HTR-8/SVneo (cell line): Measurements from ENCODE around the gene ZNF609.

Source experiments
- DNase-seq: peaks from one replicate; pipeline ENCODE4 v3.0.0; 2011; ENCODE audit warnings: low spot score, mixed read lengths; ENCODE audit not compliant: insufficient read length
- FAIRE-seq: peaks from 2 replicates; lab custom pipeline; 2011; peaks lifted over from hg19 to GRCh38; lab: Jason Lieb, UNC

ZNF609 gene, protein sequence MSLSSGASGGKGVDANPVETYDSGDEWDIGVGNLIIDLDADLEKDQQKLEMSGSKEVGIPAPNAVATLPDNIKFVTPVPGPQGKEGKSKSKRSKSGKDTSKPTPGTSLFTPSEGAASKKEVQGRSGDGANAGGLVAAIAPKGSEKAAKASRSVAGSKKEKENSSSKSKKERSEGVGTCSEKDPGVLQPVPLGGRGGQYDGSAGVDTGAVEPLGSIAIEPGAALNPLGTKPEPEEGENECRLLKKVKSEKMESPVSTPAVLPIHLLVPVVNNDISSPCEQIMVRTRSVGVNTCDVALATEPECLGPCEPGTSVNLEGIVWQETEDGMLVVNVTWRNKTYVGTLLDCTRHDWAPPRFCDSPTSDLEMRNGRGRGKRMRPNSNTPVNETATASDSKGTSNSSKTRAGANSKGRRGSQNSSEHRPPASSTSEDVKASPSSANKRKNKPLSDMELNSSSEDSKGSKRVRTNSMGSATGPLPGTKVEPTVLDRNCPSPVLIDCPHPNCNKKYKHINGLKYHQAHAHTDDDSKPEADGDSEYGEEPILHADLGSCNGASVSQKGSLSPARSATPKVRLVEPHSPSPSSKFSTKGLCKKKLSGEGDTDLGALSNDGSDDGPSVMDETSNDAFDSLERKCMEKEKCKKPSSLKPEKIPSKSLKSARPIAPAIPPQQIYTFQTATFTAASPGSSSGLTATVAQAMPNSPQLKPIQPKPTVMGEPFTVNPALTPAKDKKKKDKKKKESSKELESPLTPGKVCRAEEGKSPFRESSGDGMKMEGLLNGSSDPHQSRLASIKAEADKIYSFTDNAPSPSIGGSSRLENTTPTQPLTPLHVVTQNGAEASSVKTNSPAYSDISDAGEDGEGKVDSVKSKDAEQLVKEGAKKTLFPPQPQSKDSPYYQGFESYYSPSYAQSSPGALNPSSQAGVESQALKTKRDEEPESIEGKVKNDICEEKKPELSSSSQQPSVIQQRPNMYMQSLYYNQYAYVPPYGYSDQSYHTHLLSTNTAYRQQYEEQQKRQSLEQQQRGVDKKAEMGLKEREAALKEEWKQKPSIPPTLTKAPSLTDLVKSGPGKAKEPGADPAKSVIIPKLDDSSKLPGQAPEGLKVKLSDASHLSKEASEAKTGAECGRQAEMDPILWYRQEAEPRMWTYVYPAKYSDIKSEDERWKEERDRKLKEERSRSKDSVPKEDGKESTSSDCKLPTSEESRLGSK (N-terminal part only)

DNA sequence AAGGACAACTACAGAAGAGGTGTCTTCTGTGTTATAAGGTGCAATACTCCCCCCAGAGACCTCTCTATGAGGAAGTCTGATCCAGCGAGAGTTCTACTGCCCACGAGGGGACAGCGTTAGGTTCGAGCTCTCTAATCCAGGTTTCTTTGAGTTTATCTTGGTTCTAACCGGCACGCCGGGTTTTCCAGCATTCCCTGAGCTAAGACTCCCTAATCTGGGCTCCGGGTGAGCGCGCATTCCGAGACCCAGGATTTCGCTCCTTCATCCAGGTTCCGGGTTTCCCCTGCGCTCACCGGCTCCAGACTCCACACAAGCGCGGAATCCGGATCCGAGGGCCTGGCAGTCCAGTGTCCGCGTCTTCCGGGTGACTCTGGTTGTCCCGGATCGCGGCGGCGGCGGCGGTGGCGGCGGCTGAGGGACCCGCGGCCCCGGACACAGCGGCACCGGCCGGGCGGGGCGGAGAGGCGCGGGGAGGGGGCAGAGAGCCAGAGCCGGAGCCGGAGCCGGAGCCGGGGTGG, at the start of gene ZNF609:
Gene ZNF609, plus strand, starts transcription at position 373 of the 518 bp plus-strand sequence. CDS start 38,842 bp downstream, outside the sequence.
- DNase-seq (peak; percentile 96), FAIRE-seq (no peak)

DNA sequence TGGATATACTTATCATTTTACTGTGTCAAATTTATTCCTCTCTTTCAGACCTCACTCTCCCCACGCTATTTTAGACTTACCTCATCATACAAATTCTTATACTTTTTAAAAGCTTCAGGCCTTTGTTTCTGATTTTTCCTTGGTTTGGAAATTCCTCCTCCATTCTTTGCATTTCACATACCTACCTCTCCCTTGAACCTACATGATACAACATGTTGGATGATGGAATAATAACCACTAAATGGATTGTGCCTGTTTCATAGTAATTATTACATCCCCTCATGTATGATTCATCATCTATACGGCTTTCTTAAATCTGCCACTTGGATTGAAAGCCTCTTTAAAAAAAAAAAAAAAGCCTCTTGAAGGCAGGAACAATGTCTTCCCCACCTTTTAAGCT, 48.2 kb upstream of the ZNF609 start:
- DNase-seq (no peak), FAIRE-seq (no peak)

DNA sequence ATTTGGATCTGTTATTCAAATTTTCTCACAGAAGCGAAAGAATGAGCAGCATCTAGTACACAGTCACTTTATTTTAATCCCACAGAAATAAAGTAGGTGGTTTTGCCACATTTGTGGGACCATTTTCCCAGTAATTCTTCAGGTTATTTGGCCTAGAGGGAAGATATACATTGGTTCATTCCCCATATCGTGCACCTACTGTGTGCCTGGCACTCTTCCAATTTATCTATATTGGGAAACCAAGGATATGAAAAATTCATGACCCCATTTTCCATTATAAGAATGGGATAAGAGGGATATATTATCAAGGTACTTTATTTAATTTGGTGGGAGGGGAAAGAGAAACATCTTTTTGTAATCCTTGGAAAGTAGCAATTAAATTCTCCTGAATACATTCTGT, 37.7 kb upstream of the ZNF609 start:
- no peak for FAIRE-seq
- no peak for DNase-seq

DNA sequence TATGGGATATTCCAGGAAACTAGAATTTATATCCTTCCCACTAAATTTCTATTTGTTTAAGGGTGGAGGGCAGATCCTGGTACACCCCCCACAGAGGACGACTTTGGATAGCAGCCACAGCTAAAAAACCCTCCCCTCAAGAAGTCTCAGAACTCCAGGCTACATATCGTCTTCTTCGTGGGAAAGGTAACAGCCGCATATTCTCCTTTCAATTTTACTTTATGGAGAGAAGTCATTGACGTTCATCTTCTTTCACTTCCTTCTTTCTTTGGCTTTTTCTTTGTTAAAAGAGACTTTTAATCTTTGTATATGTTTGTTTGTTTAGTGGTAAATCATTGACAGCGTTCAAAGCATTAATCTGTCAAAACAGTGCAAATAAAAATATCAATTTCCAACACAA, 36.4 kb upstream of the ZNF609 start:
- FAIRE-seq (no peak), DNase-seq (no peak)

DNA sequence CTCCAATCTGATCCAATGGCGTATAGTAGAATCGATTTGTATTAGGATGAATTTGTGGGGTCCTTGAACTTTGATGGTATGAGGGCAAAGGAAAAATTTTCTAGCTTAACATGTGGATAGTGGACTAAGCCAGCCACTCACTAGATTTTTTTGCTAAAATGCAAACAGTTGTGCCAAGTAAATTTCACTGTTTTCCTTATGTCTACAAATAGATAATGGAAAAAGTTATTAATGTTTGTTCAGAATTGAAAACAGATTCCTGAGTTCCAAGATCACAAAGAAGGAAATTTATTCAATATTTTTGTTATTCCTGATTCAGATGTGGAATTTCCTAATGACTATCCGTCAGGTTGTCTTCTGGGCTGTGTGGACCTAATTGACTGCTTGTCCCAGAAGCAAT, 35.2 kb upstream of the ZNF609 start:
- DNase-seq (no peak), FAIRE-seq (no peak)

DNA sequence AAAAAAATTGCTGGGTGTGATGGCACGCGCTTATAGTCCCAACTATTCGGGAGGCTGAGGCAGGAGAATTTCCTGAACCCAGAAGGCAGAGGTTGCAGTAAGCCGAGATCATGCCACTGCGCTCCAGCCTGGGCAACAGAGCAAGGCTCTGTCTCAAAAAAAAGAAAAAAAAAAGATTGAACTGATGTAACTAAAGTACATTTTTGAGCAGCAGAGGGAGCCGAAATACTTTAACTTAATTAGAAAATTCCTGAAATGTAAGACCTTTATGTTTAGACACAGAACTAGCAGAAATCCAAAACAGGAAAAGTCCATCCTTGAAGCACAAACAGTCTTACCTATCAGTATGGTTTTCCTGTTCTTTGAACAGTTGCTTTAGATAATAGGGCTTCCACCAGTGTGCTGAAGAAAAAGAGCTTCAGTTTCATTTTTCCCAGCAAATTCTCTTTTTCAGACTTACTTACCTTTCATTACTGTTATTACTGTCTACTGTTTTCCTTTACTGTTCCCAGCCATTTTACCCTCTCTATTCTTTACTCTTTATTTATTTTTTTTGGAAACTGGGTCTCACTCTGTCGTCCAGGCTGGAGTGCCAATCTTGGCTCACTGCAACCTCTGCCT, 33.4 kb upstream of the ZNF609 start:
- DNase-seq: peak; percentile 13
- no peak for FAIRE-seq

DNA sequence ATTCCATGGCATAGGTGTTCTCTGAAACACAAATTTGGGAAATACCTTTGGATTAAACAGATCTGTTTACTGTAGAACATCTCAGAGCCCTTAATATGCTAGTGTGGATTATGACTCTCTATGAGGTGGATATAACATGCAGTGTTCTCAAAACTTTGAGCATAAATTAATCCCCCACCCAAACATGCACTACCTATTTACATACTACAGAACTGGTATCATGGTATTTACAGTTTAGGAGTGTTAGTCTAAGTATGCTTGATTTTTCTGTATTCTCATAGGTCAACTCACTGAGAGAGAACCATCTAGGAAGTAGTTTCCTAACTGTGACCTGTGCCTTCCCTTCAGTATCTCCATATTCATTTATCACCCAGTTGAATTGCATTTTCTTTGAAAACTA, 30.9 kb upstream of the ZNF609 start:
- no peak for FAIRE-seq
- DNase-seq: no peak

DNA sequence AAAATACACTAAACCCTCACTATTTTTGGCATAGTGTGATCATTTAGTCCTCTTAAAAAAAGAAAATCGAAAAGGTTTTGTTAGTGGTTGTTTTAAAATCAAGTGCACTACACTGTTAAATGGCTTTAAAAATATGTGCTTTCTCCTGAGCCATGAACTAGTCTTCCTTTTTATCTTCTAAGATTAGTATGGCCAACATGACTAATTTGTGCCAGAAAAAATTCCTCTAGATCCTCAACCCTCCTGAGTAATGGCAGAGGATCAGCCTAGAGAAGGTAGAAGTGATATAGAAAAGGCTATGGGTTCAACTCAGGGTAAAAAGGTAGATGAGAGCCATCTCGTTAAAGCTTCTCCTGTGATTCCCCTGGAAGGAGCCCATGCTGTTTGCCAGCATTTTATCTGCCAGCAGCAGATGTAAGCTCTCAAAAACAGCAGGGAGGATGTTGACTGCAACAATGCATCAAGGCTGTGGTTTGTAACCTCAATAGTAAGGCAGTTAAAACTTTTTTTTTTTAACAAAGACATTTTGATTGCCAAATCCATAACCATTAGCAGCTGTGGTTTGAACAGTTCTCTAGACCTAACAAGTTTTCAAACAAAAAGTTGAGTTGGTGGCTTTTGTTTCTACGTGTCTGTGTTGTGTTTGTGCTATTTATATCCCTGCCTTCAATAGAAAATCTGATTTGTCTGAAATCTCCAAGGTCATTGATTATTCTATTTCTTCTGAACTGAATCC, 30.2 kb upstream of the ZNF609 start:
- FAIRE-seq: no peak
- no peak for DNase-seq

DNA sequence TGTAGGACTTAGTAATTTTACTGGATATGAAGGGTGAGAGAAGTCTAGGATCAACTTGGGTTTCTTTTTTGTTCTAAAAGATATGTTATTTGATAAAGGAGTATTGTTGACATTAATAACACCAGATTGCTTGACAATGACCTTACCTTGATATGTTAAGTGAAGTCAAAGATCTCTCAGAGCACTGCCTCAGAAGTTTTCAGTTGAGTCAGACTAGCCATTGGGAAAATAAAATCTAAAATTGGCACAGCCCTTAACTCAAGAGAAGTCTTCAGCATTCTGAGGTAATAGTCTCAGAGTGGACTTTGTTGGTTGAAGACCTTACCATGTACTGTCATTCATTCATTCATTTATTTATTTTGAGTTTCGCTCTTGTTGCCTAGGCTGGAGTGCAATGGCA, 22.4 kb upstream of the ZNF609 start:
- no peak for DNase-seq
- no peak for FAIRE-seq

DNA sequence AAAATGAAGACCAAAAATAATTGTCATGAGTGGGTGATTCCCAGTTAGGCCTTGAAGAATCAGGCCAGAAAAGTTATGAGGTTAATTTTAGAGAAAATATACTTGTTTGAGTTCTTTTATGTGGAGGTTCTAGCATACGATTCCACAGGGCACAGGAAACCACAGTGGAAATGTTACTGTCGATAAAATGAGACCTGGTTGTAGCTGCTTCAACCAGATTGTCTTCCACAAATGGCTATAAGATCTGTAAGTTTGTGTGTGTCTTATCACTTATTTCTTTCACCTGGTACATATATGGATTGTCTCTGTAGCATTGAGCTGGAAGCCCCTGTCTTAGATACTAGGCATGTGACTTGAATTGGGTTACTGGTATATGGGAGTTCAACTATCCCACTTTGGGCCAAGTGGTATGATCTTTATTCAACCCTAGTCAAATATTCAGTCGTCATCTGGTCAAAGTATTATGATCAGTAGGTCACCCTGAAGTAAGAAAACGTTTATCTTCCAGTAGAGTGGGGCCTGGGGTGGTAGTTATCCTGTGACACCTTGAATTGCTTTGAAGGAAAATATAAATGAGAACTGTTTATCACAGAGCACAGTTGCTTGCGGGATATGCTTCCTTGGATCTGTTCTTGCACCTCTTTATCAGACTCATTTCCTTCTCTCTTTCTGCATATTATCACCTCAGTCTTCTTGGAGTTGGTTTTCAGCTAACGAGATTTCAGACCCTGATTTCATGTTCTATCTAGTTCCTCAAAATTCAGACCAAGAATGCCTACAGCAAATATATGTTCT, 21.5 kb upstream of the ZNF609 start:
- FAIRE-seq: no peak
- no peak for DNase-seq

DNA sequence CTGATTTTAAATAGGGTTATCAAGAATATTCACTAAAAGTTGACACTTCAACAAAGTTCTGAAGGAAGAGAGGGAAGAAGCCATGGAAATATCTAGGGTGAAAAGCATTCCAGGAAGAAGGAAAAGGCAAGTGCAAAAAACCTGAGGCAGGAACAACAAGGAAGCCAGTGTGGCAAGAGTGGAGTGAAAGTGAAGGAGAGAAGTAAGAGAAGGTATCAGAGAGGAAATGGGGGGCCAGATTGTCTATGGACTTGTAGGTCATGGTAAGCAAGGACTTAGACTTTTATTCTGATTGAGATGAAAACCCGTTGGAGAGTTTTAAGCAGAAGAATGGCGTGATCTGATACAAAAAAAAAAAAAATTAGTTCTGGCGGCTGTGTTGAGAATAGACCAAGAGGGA, 18.5 kb upstream of the ZNF609 start:
- FAIRE-seq: no peak
- DNase-seq: no peak

DNA sequence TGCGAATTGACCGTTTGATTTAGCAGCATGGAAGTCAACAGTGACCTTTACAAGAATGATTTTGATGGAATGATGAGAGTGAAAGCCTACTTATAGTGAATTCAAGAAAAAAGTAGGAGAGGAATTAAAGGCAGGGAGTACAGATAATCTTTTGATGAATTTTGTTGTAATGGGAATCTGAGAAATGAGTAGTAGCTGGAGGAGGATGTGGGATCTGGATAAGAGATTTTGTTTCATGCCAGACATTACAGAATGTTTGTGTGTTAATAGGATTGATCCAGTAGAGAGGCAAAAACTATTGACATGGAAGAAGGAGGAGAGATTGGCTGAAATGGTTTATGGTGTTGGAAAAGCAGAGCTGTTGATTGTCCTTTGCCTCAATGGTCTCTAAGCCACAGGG, 17.4 kb upstream of the ZNF609 start:
- DNase-seq (no peak), FAIRE-seq (no peak)

DNA sequence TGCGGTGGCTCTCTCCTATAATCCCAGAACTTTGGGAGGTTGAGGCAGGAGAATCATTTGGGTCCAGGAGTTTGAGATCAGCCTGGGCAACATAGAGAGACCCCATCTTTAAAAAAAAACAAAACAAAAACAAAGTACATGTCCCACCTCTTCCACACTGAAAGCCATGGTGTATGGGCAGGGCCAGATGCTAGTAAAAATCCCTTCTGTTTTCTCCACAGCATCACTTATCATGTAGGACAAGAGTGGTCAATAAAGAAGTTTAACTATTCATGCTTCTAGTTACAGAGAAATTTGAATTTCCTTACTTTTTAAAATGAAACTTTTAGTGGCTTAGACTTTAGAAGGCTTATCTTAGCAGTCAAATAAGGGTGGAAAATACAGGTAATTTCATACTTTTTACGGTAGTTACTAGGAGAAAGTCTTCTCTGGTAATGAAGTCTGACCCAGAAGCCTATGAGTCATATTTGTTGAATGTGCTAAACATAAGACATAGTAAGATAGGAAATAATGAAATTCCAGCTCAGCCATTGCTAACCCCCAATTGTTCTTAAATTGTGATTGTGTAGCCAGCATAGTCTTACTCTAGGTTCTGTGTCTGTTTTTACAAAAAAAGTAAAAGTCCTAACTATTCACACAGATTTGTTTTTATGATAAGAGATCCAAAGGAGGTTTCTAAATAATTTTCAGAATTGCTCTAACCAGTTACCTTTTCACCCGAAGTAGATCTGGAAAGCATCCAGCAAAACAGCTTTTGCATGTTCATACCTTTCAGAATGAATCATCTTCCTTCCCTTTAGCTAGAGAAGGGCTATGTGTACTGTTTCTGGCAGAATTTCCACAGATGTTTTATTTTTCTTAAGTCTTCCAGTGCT, 16.4 kb upstream of the ZNF609 start:
- FAIRE-seq: no peak
- DNase-seq: peak; percentile 65

DNA sequence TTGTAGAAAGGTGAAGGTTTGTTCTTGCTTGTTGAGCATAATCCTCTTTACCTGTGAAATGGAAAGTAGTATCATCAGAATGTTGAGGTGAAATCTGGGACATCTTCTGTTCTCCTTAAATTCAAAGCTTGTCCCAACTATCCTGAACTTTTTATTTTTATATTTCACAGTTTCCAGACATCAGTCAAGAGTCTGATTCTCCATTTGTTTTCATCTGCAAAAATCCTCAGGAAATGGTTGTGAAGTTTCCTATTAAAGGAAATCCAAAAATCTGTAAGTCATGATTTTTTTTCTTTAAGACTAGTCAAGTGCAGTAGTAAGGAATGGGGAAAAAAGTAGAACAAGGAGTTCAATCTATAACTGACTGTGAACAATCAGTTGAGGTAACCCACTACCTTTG, 15.5 kb upstream of the ZNF609 start:
- no peak for DNase-seq
- no peak for FAIRE-seq

DNA sequence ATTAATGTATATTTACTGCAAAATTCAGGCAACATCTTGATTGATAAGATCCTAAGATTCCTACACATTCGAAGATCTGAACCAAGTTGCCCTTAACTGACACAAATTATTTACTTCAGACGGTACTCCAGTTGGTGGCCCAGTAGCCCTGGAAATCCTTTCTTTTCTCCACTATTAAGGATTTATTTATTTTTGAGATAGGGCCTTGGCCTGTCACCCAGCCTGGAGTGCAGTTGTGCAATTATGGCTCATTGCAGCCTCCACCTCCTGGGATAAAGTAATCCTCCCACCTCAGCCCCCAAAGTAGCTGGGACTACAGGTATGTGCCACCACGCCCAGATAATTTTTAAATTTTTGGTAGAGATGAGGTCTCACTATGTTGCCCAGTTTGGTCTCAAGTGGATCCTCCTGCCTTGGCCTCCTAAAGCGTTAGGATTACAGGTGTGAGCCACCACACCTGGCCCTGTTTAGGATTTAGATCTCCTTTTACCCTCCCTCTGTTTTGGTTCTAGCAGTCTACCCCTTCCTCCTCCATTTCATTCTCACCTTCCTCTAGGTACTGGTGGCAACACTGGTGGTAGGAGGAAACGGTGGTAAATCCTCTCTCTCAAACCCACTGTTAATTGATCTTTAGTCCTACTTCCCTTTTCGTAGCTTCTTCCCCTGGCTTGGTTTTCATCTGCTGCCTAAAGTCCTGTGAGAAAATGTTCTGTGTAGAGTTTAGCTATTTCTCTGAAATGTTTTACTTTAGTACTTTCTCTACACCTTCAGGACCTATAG, 12.7 kb upstream of the ZNF609 start:
- DNase-seq (no peak), FAIRE-seq (peak; percentile 4)

DNA sequence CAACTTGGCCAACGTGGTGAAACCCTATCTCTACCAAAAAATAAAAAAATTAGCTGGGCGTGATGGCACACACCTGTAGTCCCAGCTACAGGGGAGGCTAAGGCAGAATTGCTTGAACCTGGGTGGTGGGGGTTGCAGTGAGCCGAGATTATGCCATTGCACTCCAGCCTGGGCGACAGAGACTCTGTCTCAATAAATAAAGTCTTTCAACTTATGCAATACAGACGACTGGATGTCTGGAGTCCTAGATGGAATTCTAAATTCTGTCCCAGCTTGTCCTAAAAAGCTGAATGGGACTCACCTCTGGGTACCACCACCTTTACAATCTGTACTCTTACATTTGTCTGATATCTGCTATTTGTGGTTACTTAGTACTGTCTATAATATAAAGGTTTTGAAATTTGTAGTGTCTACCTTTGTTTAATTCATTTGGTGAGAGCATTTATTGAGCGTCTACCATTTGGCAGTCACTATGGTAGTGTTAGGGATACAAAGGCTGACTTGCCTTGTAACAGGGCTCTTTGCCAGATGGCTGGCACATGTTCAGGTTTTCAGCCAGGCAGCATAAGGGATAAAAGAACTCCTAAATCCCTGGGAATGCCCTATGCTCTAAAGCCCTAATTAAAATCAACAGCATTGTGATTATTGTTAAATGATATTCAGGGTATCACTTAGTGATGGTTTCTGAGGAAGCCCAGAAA, 7.2 kb upstream of the ZNF609 start:
- DNase-seq: no peak
- FAIRE-seq: no peak
